ENCODE measurements around the gene PIGBOS1.

Gene PIGBOS1, protein sequence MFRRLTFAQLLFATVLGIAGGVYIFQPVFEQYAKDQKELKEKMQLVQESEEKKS

GRCh38 chr15:55318588-55319494 is at the start of gene PIGBOS1, which contains the start of gene PIGB:
TSS of gene PIGBOS1 (minus strand) at chr15:55319123. CDS start at chr15:55317792, 1,331 bp downstream.
TSS of gene PIGB (plus strand) at chr15:55319222. CDS start at chr15:55319251, 29 bp downstream.
- DNase-seq (ENCODE audit: extremely low read depth in 1 of 2, low read depth in 1 of 2): peak; percentile 44 to 59

DNA sequence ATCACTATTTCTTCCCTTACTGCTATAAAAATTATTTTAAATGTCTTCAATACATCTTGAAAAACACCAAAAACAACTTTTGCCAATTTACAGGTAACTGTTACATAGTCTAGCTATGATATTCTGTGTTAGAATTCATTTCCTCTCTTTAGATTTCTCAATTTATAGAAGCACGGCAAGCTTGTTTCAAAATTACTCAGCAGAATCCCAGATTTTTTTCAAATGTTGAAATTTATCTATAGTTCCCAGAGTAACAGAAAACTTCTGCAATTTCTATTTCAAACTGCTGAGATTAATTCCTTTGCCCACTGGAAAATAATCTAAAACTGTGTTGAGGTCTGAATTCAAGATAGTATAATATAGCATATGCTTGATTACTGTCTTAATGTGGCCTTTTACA is 48.1 kb upstream of the PIGBOS1 start:
- DNase-seq (ENCODE audit: extremely low read depth in 1 of 2, low read depth in 1 of 2): no peak

GRCh38 chr15:55362641-55363040 is 43.7 kb upstream of the PIGBOS1 start:
- no peak for DNase-seq (ENCODE audit: extremely low read depth in 1 of 2, low read depth in 1 of 2)

- DNase-seq (ENCODE audit: extremely low read depth in 1 of 2, low read depth in 1 of 2): no peak
Observed at GRCh38 chr15:55361048-55361447, 42.1 kb upstream of the PIGBOS1 start.

GRCh38 chr15:55360256-55360655 is 41.3 kb upstream of the PIGBOS1 start:
- DNase-seq (ENCODE audit: extremely low read depth in 1 of 2, low read depth in 1 of 2): no peak

- no peak for DNase-seq (ENCODE audit: extremely low read depth in 1 of 2, low read depth in 1 of 2)
Observed at GRCh38 chr15:55358471-55358870, 39.5 kb upstream of the PIGBOS1 start.

DNA sequence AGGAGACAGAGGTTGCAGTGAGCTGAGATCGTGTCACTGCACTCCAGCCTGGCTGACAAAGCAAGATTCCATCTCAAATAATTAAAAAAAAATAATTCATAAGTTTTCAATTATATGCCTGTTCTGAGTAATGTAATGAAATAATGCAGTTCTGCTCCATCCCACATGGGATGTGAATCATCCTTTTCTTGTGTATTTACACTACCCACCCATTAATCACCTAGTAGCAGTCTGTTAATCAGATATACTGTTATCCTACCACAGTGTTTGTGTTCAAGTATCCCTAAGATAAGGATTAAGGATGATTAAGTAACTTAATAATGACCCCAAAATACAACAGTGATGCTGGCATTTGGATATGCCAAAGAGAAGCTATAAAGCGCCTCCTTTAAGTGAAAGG is 38.9 kb upstream of the PIGBOS1 start:
- no peak for DNase-seq (ENCODE audit: extremely low read depth in 1 of 2, low read depth in 1 of 2)

DNA sequence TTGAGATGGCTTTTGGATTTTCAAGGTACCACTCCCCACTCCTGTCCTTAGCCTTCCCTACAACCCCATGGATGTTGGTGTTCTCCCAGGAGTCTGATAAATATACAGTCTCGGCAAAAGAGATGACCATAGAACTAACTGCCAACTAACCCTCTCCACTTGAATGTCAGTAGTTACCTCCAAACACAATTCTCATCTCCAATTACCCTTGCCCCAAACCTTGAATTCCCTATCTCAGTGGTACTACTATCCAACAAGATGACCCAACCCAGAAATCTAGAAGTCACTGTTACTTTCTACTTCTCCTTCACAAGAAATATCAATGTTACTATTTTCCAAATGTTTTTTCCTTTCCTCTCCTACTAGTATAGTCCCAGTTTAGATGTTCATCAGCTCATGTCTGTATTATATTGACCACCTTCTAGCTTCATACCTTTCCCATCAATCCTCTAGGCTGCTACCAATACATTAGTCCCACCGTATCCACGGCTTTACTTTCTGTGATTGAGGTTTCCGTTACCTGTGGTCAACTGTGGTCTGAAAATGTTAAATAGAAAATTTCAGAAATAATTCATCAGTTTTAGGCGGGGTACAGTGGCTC is 38.2 kb upstream of the PIGBOS1 start:
- no peak for DNase-seq (ENCODE audit: extremely low read depth in 1 of 2, low read depth in 1 of 2)

DNA sequence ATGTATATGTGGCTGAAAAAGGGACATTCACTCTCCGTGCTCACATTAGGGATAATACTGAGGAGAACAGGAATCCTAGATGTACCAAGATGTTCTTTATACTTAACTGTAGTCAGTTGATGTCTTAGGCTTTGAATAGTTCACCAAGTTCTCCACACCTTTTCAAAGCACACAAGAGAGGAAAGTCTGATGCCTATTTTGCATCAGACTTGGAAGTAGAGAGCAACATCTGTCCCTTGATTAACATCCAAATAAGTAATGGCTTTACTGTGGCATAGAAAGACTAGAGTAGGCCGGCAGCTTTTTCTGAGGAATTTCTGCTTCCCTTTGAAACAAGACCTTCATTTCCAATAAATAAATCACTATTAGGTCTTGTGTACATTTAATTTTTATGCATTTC is 34.1 kb upstream of the PIGBOS1 start:
- DNase-seq (ENCODE audit: extremely low read depth in 1 of 2, low read depth in 1 of 2): no peak

- DNase-seq (ENCODE audit: extremely low read depth in 1 of 2, low read depth in 1 of 2): no peak
Observed at GRCh38 chr15:55349282-55349681, 30.4 kb upstream of the PIGBOS1 start.

- DNase-seq (ENCODE audit: extremely low read depth in 1 of 2, low read depth in 1 of 2): no peak
Observed at GRCh38 chr15:55348281-55348778, 29.4 kb upstream of the PIGBOS1 start.

DNA sequence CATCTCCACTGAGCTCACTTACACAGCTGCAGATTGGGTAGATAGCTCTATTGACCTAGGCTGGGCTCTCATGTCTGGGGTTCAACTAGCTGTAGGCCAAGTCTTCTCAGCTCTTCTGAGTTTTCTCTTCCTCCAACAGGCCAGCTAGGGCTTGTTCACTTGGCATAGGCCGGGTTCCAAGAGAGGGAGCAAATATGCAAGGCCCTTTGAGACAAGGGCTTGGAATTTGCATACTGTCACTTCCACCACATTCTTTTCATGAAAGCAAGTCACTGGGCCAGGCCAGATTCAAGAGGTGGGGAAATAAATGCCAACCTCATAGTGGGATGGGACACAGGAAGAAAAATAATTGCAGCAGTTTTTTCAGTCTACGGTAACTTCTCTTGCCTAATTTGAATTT is 25.3 kb upstream of the PIGBOS1 start:
- no peak for DNase-seq (ENCODE audit: extremely low read depth in 1 of 2, low read depth in 1 of 2)

- DNase-seq (ENCODE audit: extremely low read depth in 1 of 2, low read depth in 1 of 2): no peak
Observed at GRCh38 chr15:55343168-55343567, 24.2 kb upstream of the PIGBOS1 start.

DNA sequence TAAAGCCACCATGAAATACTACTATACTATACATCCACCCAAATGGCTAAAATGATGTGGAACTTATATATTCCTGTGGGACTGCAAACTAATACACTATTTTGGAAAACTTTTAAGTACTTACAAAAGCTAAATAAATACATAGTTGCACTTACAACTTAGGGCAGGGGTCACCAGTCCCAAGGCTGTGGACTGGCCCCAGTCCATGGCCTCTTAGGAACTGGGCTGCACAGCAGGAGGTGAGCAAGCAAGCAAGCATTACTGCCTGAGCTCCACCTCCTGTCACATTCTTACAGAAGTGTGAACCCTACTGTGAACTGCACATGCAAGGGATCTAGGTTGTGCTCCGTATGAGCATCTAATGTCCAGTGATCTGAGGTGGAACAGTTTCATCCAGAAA is 18.2 kb upstream of the PIGBOS1 start:
- DNase-seq (ENCODE audit: extremely low read depth in 1 of 2, low read depth in 1 of 2): no peak

DNA sequence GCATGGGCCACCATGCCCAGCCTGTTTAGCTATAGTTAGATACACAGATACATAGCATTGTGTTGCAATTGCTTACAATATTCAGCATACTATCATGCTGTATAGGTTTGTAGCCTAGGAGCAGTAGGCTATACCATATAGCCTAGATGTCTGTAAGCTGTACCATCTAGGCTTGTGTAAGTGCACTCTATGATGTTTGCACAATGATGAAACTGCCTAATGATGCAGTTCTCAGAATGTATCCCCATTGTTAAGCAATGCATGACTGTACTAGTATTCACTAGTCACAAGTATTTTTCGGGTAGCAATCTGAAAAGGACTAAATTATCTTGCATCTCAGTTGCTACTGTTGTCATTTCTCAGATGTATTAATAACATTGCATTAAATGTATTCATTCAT is 16.1 kb upstream of the PIGBOS1 start:
- DNase-seq (ENCODE audit: extremely low read depth in 1 of 2, low read depth in 1 of 2): no peak

DNA sequence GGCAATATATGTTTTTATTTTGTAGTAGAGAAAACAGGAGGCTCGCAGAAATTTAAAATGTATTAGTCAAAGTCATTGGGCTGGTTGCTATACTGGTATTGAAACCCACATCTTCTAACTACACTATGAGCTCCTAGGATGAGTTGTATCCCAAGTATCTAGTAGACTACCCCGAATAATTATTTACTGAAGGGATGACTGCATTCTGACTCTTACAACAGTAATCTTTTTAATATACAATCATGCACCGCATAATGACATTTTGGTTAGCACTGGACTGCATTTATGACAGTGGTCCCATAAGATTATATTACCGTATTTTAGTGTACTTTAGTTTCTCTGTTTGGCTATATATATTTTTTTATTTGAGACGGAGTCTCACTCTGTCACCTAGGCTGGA is 15.4 kb upstream of the PIGBOS1 start:
- no peak for DNase-seq (ENCODE audit: extremely low read depth in 1 of 2, low read depth in 1 of 2)

GRCh38 chr15:55327387-55327786 is 8.5 kb upstream of the PIGBOS1 start:
- no peak for DNase-seq (ENCODE audit: extremely low read depth in 1 of 2, low read depth in 1 of 2)

GRCh38 chr15:55322467-55322866 is 3.5 kb upstream of the PIGBOS1 start:
- no peak for DNase-seq (ENCODE audit: extremely low read depth in 1 of 2, low read depth in 1 of 2)

- DNase-seq (ENCODE audit: extremely low read depth in 1 of 2, low read depth in 1 of 2): no peak
Observed at GRCh38 chr15:55320963-55321362, 2.0 kb upstream of the PIGBOS1 start.

- DNase-seq (ENCODE audit: extremely low read depth in 1 of 2, low read depth in 1 of 2): no peak
Observed at GRCh38 chr15:55320238-55320550, 1.3 kb upstream of the PIGBOS1 start.

DNA sequence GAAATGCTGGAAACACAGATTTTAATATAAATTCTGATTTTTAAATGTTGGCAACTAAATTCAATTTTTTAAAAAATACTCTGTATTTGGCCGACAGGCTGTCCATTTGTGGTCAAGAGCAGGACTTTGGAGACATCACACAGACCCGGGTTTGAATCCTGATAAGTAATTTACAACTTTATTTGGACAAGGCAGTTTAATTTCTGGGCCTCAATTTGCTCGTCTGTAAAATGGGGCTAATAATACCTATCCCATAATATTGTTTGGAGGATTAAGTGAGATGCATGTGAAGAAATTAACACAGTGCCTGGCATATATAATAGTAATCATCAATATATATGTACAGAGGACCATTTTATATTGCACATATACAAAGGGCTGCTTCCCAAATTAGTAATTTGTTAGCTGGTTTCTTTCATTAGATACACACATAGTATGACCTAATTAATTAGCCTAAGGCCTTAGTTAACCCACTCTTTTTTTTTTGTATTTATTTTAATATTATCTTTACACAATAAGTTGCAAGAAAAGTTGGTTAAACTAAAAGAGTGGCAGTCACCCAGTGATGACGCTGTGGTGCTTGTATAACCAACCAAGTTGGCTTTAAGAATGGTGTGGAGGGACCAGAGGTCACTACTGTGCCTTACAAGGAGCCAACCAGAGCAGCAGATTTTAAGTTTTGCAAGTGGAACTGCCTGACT is 764 bp upstream of the PIGBOS1 start:
- DNase-seq (ENCODE audit: extremely low read depth in 1 of 2, low read depth in 1 of 2): no peak
